SIG-M5 treated with dmso at 0.1 percent for 504 hours (cell line): ENCODE measurements around the gene DRD3.

Source experiments
- DNase-seq: peaks from one replicate; lab custom pipeline; 2025; ENCODE audit not compliant: unreplicated experiment; lab: John Stamatoyannopoulos, UW

DRD3 gene

GRCh38 chr3:114079761-114080160 is 99.1 kb downstream of the DRD3 start:
- DNase-seq = no peak

- no peak for DNase-seq
Measured at GRCh38 chr3:114078126-114078525, 100.7 kb downstream of the DRD3 start.
